GM18520 (cell line): ENCODE results near the gene EFHB.
"Not testable (repeated sequence)": the region's sequence is repeated elsewhere in the genome, so short reads cannot be mapped to it uniquely, and the experiment has no call there.

Experiments
- ATAC-seq: cut with Tn5 transposase; IDR thresholded peaks from one replicate; pipeline ENCODE4 v1.9.1; 2021; ENCODE audit not compliant: unreplicated experiment

EFHB gene

GRCh38 chr3:19855318-19855717 lies 78.7 kb downstream of the EFHB start:
- ATAC-seq: not testable (repeated sequence)

GRCh38 chr3:19846609-19847008 lies 87.4 kb downstream of the EFHB start:
- not testable (repeated sequence) for ATAC-seq
